CD1c-positive myeloid dendritic cell (primary cell): Measurements from ENCODE around the gene LMO1.

Experiments used
- DNase-seq: peaks from one replicate; pipeline ENCODE4 v3.0.0-alpha.2; 2016; ENCODE audit errors: extremely low spot score

Gene LMO1

DNA sequence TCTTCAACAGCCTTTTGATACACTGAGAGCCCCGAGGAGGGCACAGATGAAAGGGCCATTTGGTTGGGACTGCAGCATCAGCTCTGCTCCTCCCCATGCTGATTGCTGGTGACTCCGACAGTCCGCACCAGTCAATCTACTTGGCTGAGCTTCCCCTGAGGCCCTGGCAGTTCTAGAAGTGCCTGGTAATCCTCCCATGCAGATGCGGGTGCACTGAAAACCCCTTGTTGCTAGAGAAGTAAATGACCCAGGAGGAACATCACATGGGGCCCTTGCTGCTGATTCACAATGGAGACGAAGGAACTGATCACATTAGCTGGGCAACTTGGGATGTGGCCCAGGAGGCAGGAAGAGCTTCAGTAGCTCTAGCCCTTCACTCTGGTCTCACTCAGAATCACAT is 59.7 kb downstream of the LMO1 start:
- no peak for DNase-seq

DNA sequence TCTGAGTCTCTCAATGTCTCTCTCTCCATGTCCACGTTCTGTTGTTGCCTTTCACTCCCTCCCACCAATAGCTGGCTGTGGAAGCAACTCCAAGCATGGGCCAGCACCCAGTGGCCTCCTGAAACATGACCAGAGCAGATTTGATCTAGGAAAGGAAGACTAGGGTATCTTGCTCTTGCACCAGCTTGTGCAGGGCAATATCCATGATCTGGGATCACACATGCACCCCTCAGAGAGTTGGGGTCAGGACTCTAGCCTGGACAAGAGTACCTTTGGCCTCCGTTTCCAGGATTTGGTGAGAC is 60.3 kb downstream of the LMO1 start:
- no peak for DNase-seq

GRCh38 chr11:8202516-8203413 is 60.9 kb downstream of the LMO1 start:
- DNase-seq, result no peak

- DNase-seq, result peak; percentile 58
Measured at GRCh38 chr11:8201644-8202365, 61.9 kb downstream of the LMO1 start.

DNA sequence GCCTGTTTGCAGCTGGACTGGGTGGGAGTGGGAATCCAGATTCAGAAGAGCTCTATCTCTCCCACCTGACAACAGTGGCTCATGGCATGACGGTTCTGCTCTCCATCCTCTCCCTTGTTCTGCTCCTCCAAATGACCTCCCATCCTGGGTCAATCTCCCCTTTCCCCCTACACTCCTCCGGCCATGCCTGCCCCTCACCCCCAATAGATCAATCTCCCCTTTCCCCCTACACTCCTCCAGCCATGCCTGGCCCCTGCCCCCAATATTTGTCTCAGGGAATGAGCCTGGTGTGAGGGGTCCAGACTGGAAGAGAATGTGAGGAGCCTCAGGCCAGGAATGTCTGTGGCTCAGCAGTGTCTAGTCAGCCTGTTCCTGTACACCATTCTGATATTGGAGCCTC is 64.0 kb downstream of the LMO1 start:
- DNase-seq, result no peak

DNA sequence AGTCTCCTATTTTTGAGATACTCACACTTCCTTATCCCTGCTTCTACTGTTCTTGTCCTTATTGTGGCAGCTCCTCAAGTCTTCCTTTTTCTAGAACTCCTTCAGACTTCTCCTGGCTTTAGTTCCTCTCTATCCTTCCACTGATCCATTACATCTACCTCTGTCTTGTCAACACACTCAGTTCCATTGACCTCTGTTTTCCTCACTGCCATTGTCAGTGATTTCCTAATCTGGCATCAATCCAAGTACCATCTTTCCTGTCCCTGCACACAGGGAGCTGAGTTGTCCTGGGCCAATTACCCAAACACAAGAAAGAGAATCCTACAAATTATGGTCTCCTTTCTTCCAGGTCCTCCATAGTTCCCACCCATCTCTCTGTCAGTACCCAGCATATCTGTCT is 66.9 kb downstream of the LMO1 start:
- no peak for DNase-seq

GRCh38 chr11:8194956-8195355 is 68.7 kb downstream of the LMO1 start:
- DNase-seq, result peak; percentile 26

- DNase-seq, result no peak
Measured at GRCh38 chr11:8192896-8193209, 70.8 kb downstream of the LMO1 start.

DNA sequence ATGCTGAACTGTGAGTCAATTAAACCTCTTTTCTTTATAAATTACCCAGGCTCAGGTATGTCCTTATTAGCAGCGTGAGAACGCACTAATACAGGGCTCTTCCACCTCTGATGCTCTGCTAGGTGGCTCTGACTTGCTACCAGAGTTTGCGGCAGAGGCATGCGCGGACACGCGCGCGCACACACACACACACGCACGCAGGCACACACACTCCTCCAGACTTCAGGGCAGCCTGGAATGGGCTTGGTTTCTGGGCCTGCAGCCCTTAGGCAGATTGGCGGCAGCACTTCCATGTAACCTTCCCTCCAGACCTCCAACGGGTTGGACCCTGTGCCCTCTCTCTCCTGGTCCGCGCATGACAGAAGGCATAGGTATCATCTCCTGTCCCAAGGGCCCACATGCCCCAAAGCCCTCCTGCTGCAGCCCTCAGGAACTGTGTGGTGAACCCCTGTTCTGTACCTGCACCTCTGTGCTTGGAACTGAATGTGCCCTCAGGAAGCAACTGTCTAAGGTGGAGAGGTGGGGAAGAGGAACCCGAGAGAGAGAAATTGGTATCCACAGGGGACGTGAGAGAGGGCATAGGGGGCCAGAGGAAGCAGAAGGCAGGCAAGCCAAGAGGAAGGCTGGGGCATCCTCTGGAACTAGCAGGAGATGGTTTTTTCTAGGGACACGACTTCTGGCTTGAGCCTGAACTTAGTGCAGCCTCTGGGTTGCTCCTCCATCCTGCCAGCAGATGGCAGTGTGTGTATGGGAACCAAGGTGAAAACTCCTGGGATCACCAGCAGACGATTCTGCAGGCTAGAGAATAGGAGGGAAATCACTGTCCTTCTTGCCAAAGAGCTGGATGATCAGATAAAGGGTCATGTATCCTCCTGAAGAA is 71.4 kb downstream of the LMO1 start:
- peak; percentile 69 for DNase-seq

- no peak for DNase-seq
Measured at GRCh38 chr11:8190431-8190830, 73.2 kb downstream of the LMO1 start.

- no peak for DNase-seq
Measured at GRCh38 chr11:8186429-8186828, 77.2 kb downstream of the LMO1 start.

DNA sequence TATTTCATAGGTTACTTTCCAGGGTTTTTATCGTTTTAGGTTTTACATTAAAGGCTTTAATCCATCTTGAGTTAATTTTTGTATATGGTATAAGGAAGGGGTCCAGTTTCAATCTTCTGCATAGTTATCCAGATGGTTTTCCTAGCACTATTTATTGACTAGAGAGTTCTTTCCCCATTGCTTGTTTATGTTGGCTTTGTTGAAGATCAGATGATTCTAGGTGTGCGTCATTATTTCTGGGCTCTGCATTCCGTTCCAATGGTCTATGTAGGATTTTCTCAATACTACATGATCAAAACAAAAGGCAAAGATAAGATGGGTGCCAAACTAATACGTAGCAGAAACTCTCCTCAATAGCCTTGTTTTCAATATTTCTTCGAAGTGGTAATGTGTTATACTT is 80.6 kb downstream of the LMO1 start:
- no peak for DNase-seq

GRCh38 chr11:8180469-8180868 is 83.2 kb downstream of the LMO1 start:
- DNase-seq, result no peak

GRCh38 chr11:8178297-8178696 is 85.4 kb downstream of the LMO1 start:
- no peak for DNase-seq

GRCh38 chr11:8177136-8177535 is 86.5 kb downstream of the LMO1 start:
- DNase-seq, result no peak
